IMR-90 (cell line): ENCODE data around the gene SNX11. TPM values are rescaled to one million over a fixed set of nuclear protein-coding genes. Genes with fewer than 3 reads are reported as not detected.

Experiments used
- ATAC-seq: fragments of 200-7000 bp; cut with Tn5 transposase; 2 replicates; pipeline ENCODE4 v1.9.1; 2020; ENCODE audit warnings: low read depth, mild to moderate bottlenecking, moderate library complexity
- BruUV-seq: library from RNA; stranded (reverse); fragments of 400-500 nt; replicated peaks from 2 replicates; lab custom pipeline; 2021; lab: Mats Ljungman, UMichigan
- CTCF ChIA-PET: fragments of 300-600 bp; formaldehyde crosslinking; extraction: SDS; loops from one replicate; lab custom pipeline; 2021; ENCODE audit warnings: antibody characterized with exemption; lab: Yijun Ruan, JAX
- POLR2A ChIA-PET: fragments of 300-600 bp; sonication (Branson Sonifier 250); formaldehyde crosslinking; loops from one replicate; lab custom pipeline; 2022; ENCODE audit warnings: antibody characterized with exemption; ENCODE audit not compliant: unreplicated experiment; lab: Charles Lee
- DNase-seq: peaks from one replicate; pipeline ENCODE4 v3.0.0; 2013
- H2AFZ ChIP-seq: replicated peaks from 2 replicates; pipeline ENCODE3; 2013; ENCODE audit warnings: low read length, mild to moderate bottlenecking; ENCODE audit not compliant: poor library complexity
- H2AK5ac ChIP-seq: 2 replicates; pipeline ENCODE4 v1.6.1; 2013; ENCODE audit warnings: low read depth, low read length, inconsistent platforms
- H2AK9ac ChIP-seq: replicated peaks from 2 replicates; pipeline ENCODE3; 2013; ENCODE audit warnings: mild to moderate bottlenecking, low read depth, low read length, moderate library complexity; ENCODE audit not compliant: poor library complexity
- H2BK120ac ChIP-seq: 2 replicates; pipeline ENCODE4 v1.6.1; 2013; ENCODE audit warnings: low read depth, low read length, inconsistent platforms
- H2BK15ac ChIP-seq: 3 replicates; pipeline ENCODE4 v1.6.1; 2013; ENCODE audit warnings: low read depth, low read length, inconsistent platforms
- H2BK20ac ChIP-seq: 2 replicates; pipeline ENCODE4 v1.6.1; 2013; ENCODE audit warnings: low read depth, mild to moderate bottlenecking, inconsistent platforms, low read length, moderate library complexity
- H2BK5ac ChIP-seq: 2 replicates; pipeline ENCODE4 v1.6.1; 2013; ENCODE audit warnings: mild to moderate bottlenecking, low read depth, low read length, inconsistent platforms; ENCODE audit not compliant: poor library complexity, severe bottlenecking
- H3K14ac ChIP-seq: replicated peaks from 2 replicates; pipeline ENCODE4 v1.6.1; 2013; ENCODE audit warnings: low read depth, low read length, inconsistent platforms
- H3K18ac ChIP-seq: 2 replicates; pipeline ENCODE4 v1.6.1; 2013; ENCODE audit warnings: low read depth, low read length, control low read depth
- H3K23ac ChIP-seq: 2 replicates; pipeline ENCODE4 v1.6.1; 2013; ENCODE audit warnings: low read depth, low read length, inconsistent platforms
- H3K27ac ChIP-seq: 2 replicates; pipeline ENCODE4 v1.5.1; 2013; ENCODE audit warnings: mild to moderate bottlenecking, control low read depth, low read length; ENCODE audit not compliant: insufficient read depth
- H3K27me3 ChIP-seq: 2 replicates; pipeline ENCODE4 v1.6.1; 2013; ENCODE audit warnings: low read length; ENCODE audit not compliant: control insufficient read depth, insufficient read depth
- H3K36me3 ChIP-seq: 2 replicates; pipeline ENCODE4 v1.6.1; 2013; ENCODE audit warnings: low read length, mixed read lengths; ENCODE audit not compliant: control insufficient read depth, insufficient read depth
- H3K4ac ChIP-seq: 2 replicates; pipeline ENCODE4 v1.6.1; 2013; ENCODE audit warnings: low read depth, low read length, inconsistent platforms
- H3K4me1 ChIP-seq: 2 replicates; pipeline ENCODE4 v1.6.1; 2013; ENCODE audit warnings: low read length, mixed read lengths; ENCODE audit not compliant: control insufficient read depth, insufficient read depth
- H3K4me2 ChIP-seq: 2 replicates; pipeline ENCODE4 v1.6.1; 2013; ENCODE audit warnings: low read depth, mild to moderate bottlenecking, control low read depth, low read length, moderate library complexity
- H3K4me3 ChIP-seq: 2 replicates; pipeline ENCODE4 v1.5.1; 2013; ENCODE audit warnings: low read depth, mild to moderate bottlenecking, control low read depth, low read length, moderate library complexity; ENCODE audit not compliant: insufficient read depth
- H3K56ac ChIP-seq: 2 replicates; pipeline ENCODE4 v1.6.1; 2013; ENCODE audit warnings: low read length, inconsistent platforms; ENCODE audit not compliant: insufficient read depth; ENCODE audit errors: extremely low read depth
- H3K79me1 ChIP-seq, 2 experiments: 2 replicates each; pipeline ENCODE4 v1.6.1; 2013; ENCODE audit warnings: low read length in 2 of 2, inconsistent platforms in 1 of 2, low read depth in 1 of 2
- H3K9ac ChIP-seq: 2 replicates; pipeline ENCODE4 v1.6.1; 2013; ENCODE audit warnings: low read depth, low read length, control low read depth
- H3K9me1 ChIP-seq: 2 replicates; pipeline ENCODE4 v1.6.1; 2013; ENCODE audit warnings: low read length, inconsistent platforms; ENCODE audit not compliant: insufficient read depth
- H3K9me3 ChIP-seq: 2 replicates; pipeline ENCODE4 v1.6.1; 2013; ENCODE audit warnings: low read length; ENCODE audit not compliant: control insufficient read depth, insufficient read depth
- H4K20me1 ChIP-seq: 2 replicates; pipeline ENCODE4 v1.6.1; 2013; ENCODE audit warnings: low read length, inconsistent platforms; ENCODE audit not compliant: insufficient read depth
- H4K5ac ChIP-seq: 2 replicates; pipeline ENCODE4 v1.6.1; 2013; ENCODE audit warnings: mild to moderate bottlenecking, low read depth, low read length, control low read depth
- H4K8ac ChIP-seq, 2 experiments: 2 replicates each; pipeline ENCODE4 v1.6.1; 2013; ENCODE audit warnings: low read depth in 2 of 2, low read length in 2 of 2, control low read depth in 1 of 2, inconsistent platforms in 1 of 2
- H4K91ac ChIP-seq: 2 replicates; pipeline ENCODE4 v1.6.1; 2013; ENCODE audit warnings: low read depth, low read length, inconsistent platforms; ENCODE audit not compliant: insufficient read depth
- FOS ChIP-seq: fragments of 150-350 bp; IDR thresholded peaks from 2 replicates; pipeline ENCODE4 v1.6.1; 2016; ENCODE audit warnings: low read depth, low read length
- MAFK ChIP-seq: IDR thresholded peaks from 2 replicates; pipeline ENCODE4 v1.6.1; 2012; ENCODE audit warnings: low read depth, low read length, improper control_type of control experiment
- MAZ ChIP-seq: IDR thresholded peaks from 2 replicates; pipeline ENCODE4 v1.6.1; 2012; ENCODE audit warnings: low read depth, mild to moderate bottlenecking, low read length, improper control_type of control experiment, moderate library complexity, borderline replicate concordance
- MXI1 ChIP-seq: IDR thresholded peaks from 2 replicates; pipeline ENCODE4 v1.6.1; 2012; ENCODE audit warnings: low read depth, mild to moderate bottlenecking, low read length, moderate library complexity, borderline replicate concordance
- RAD21 ChIP-seq: IDR thresholded peaks from 2 replicates; pipeline ENCODE4 v1.6.1; 2012; ENCODE audit warnings: low read length, improper control_type of control experiment
- RCOR1 ChIP-seq: IDR thresholded peaks from 2 replicates; pipeline ENCODE4 v1.6.1; 2012; ENCODE audit warnings: mild to moderate bottlenecking, low read length, improper control_type of control experiment; ENCODE audit not compliant: insufficient replicate concordance
- WGBS, 2 experiments: methylation state at CpG; one replicate each; pipeline versions ENCODE4 v1.1.5 to v1.1.7; 2013; ENCODE audit warnings: missing lambda C conversion rate in 2 of 2; ENCODE audit not compliant: insufficient read length in 1 of 2; ENCODE audit errors: extremely low coverage in 2 of 2; 5-methylcytosine and 5-hydroxymethylcytosine counted together
- dilution Hi-C: fragments of 300-500 bp; cut with HindIII; formaldehyde crosslinking; loops from one replicate; pipeline ENCODE4 v1.14.3; 2018; ENCODE audit warnings: low sequenced_read_pairs; ENCODE audit not compliant: unreplicated experiment
- in situ Hi-C: fragments of 300-500 bp; cut with MboI; formaldehyde crosslinking; loops from 3 replicates; pipeline ENCODE4 v1.14.3; 2019; ENCODE audit warnings: low sequenced_read_pairs, inconsistent platforms, mixed read lengths
- intact Hi-C: fragments of 100-400 bp; cut with micrococcal nuclease; formaldehyde crosslinking; loops from 2 replicates; pipeline ENCODE4 v1.10.0; 2022
- polyA plus RNA-seq, 3 experiments: library from polyadenylated mRNA; depleted of rRNA; stranded (reverse); fragments of >200 nt; gene quantifications; 2 replicates each; pipeline ENCODE4 v1.2.3, GENCODE V29; 2012; ENCODE audit warnings: low replicate concordance in 1 of 3
- total RNA-seq: library from RNA; depleted of rRNA; stranded (reverse); fragments of >200 nt; gene quantifications from 2 replicates; pipeline ENCODE4 v1.2.3, GENCODE V29; 2012

The SNX11 gene
- total and polyA plus RNA-seq, 2 of the 4 experiments (the other 2 are of a cell fraction) = 14.7 to 16.9 TPM

- no peak overlapping the region for H3K4me3 ChIP-seq
- H3K23ac ChIP-seq = no peak overlapping the region
- ChIA-PET POLR2A (no interaction called here), CTCF (interaction anchor here (1.1 kb wide), 1 partner anchor 192 kb away, joined by 3 read pairs; no protein-coding TSS in a partner anchor)
- H3K14ac ChIP-seq = no peak overlapping the region
- no peaks in the 10 kb centered on the region for H3K36me3 ChIP-seq
- no peak overlapping the region for H2AFZ ChIP-seq
- H3K4me2 ChIP-seq = no peak overlapping the region
- H4K20me1 ChIP-seq = no peaks in the 10 kb centered on the region
- no peak overlapping the region for H2BK120ac ChIP-seq
- intact Hi-C loops (no loop called here), in situ Hi-C loops (no loop called here), dilution Hi-C loops (no loop called here)
- no peak overlapping the region for H4K5ac ChIP-seq
- peaks cover 82% of the 10 kb centered on the region for H3K27me3 ChIP-seq
- no peak overlapping the region for H4K8ac ChIP-seq
- WGBS, 2 experiments = 30% methylated on average over 2 of the region's 6 CpGs; no CpG with 5 or more reads in 1 of the 2 experiments
- H3K9me1 ChIP-seq = no peaks in the 10 kb centered on the region
- TF ChIP-seq RAD21 (no peak), MAFK (no peak), MXI1 (no peak), MAZ (no peak), FOS (no peak), RCOR1 (no peak)
- BruUV-seq = no TSS peak
- no peak overlapping the region for H3K4ac ChIP-seq
- no peak for ATAC-seq
- H3K56ac ChIP-seq = no peak overlapping the region
- H3K18ac ChIP-seq = no peak overlapping the region
- no peaks in the 10 kb centered on the region for H3K9me3 ChIP-seq
- H2AK9ac ChIP-seq = no peak overlapping the region
- no peak overlapping the region for H3K9ac ChIP-seq
- DNase-seq = no peak
- no peaks in the 10 kb centered on the region for H3K4me1 ChIP-seq
- no peak overlapping the region for H2BK5ac ChIP-seq
- no peak overlapping the region for H2AK5ac ChIP-seq
- no peaks in the 10 kb centered on the region for H3K79me1 ChIP-seq
- H2BK15ac ChIP-seq = no peak overlapping the region
- H3K27ac ChIP-seq = no peak overlapping the region
- H4K91ac ChIP-seq = no peak overlapping the region
- H2BK20ac ChIP-seq = no peak overlapping the region
Measured at GRCh38 chr17:48143629-48144028, 36.1 kb downstream of the SNX11 start.
